ENCODE data around the gene EOMES.
A peak's percentile ranks its signal among the peaks of the same experiment; 100 is the strongest.
"Not testable (repeated sequence)": the region's sequence is repeated elsewhere in the genome, so short reads cannot be mapped to it uniquely, and the experiment has no call there.

Gene EOMES

DNA sequence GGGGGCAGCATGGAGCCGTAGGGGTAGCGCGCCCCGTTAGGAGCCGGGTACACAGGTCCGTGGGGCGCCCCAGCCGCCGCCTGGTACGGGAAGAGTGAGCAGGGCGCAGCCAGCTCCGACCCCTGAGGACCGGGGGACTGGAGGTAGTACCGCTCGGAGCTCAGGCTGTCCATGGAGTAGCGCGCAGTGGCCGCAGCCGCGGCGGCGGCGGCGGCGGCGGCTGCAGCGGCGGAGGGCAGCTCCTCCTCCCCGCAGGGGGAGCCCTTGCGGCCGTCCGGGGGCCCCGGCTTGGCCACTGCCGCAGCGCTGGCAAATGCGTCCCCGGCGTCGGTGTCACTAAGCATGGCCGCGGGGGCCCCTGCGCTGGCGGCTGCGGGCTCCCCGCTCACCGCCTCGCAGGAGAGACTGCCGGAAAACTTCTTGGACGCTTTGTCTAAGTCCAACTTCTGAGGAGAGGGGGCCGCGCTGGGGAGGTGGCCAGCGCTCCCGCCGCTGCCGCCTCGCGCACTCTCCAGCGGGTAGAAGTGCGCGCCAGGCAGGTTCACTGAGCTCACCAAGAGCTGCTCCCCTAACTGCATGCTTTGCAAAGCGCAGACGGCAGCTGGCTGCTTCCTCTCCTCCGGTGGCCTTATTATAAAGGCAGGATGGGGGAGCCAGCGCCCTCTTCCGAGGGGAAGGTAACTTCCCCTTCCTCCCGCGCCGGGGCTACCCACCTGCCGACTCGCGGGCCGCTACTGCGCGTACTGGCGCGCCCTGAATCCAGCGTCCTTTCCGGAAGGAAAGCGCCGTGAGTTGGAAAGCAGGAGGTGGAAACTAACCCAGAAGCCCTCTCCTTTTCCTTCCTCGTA lies at the start of gene EOMES:
TSS of gene EOMES (minus strand) at position 607 of the 848 bp plus-strand sequence. CDS start at position 578, 29 bp downstream.
- peak; percentile 81 for DNase-seq

DNA sequence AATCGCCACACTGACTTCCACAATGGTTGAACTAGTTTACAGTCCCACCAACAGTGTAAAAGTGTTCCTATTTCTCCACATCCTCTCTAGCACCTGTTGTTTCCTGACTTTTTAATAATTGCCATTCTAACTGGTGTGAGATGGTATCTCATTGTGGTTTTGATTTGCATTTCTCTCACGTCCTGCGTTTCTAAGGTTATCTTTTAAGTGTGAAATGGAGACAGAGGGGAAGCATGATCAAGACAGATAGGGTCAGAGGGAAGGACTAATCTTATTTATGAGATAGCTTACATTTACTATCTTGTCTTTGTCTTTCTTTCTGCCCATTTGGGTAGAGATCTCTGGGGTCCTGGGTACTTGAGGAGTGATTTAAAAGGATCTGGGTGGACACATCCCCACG lies 48.3 kb upstream of the EOMES start:
- DNase-seq, result not testable (repeated sequence)

DNA sequence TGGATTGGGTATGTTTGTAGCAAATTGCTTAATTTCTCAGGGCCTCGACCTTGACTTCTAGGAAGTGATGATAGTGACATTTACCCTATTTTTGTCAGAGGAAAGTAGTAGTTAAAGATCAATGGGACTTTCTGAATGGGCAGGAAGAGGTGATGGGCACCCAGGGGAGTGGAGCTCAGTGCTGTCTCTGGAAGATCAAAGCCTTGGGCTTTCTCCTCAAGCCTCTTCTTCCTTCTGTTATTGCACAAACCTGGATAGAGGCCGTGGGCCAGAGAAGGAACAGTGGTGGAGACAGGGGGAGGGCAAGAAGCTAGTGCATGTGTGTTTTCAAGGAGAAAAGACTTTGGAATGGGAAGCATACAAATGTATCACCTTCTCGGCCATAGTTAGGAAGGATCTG lies 44.9 kb upstream of the EOMES start:
- DNase-seq, result no peak

DNA sequence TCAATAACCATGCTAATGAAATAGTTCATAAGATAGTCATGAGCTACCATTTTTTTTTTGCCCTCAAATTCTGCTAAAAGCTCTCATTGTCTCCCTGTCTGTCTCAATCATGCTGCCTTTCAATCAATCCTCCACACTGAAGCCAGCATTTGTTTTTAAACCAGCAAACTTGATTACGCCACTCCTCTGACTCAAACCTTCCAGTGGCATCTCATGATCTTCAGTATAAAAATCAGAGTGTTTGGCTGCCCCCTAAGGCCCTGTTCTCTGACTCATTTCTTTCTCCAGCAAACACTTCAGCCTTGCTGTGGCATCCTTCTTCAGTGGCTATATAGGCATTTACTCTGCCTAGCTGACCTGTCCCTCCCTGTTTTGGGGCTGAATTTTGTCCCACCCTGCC lies 36.0 kb upstream of the EOMES start:
- DNase-seq, result no peak

DNA sequence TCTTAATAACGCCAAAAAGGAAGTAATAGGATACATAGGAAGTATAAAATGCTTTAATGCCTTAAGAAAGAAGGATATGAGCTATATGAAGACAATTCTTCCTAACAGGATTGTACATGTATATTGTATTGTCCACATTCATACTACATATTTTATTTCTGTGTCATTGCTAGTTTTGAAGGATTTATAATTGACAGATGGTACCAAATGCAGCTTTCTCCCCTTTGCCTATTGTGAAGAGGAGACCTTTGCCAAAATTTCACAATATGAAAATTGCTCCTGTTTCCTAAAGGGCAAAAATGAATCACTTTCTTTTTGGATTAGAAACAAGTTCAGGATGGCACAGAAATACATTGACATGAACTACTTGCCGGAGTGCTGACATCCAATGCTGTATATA lies 34.8 kb upstream of the EOMES start:
- no peak for DNase-seq

GRCh38 chr3:27752926-27753325 lies 30.8 kb upstream of the EOMES start:
- DNase-seq, result no peak

GRCh38 chr3:27749643-27750042 lies 27.5 kb upstream of the EOMES start:
- DNase-seq, result no peak

DNA sequence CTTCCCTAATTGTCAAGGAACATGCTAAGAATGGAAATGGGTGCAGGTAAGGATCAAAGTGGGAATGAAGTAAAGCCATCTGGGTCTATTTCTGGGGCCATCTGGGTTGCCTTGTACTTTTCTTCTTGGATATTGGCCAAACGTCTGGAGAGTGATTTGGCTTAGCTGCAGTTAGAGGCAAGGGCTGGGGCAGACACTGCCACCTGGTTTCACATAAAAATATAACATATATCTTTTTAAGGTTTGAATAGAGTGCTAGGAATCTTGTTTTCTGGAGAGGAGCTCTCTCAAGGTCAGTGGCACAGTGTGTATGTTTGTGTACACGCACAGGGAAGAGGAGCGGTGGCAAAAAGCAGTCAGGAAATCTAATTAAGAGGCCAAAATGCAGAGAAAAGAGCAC lies 24.7 kb upstream of the EOMES start:
- no peak for DNase-seq

DNA sequence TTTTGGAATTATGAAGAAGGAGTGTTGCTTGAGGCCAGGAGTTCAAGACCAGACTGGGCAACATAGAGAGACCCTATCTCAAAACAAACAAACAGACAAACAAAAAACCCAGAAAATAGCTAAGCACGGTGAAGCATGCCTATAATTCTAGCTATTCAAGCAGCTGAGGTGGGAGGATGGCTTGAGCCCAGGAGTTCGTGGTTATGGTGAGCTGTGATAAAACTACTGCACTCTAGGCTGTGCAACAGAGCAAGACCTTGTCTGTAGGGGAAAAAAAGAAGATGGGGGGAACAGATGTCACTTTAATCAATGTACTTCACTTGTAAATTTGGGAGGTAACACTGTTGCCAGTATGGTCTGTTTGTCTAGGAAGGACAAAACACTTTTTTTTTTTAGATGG lies 18.7 kb upstream of the EOMES start:
- DNase-seq, result no peak

DNA sequence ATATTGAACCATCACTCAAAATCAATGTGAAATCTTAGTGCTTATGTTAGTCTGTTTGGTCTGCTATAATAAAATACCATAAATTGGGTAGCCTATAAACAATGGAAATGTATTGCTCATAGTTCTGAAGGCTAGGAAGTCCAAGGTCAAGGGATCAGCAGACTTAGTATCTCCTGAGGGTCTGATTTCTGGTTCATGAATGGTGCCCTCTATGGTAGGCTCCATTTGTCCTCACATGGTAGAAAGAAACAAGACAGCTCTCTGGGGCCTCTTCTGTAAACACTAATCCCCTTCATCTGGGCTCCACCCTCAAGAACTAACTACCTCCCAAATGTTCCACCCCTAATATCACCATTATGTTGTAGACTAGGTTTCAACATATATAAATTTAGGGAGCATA lies 15.0 kb upstream of the EOMES start:
- no peak for DNase-seq

DNA sequence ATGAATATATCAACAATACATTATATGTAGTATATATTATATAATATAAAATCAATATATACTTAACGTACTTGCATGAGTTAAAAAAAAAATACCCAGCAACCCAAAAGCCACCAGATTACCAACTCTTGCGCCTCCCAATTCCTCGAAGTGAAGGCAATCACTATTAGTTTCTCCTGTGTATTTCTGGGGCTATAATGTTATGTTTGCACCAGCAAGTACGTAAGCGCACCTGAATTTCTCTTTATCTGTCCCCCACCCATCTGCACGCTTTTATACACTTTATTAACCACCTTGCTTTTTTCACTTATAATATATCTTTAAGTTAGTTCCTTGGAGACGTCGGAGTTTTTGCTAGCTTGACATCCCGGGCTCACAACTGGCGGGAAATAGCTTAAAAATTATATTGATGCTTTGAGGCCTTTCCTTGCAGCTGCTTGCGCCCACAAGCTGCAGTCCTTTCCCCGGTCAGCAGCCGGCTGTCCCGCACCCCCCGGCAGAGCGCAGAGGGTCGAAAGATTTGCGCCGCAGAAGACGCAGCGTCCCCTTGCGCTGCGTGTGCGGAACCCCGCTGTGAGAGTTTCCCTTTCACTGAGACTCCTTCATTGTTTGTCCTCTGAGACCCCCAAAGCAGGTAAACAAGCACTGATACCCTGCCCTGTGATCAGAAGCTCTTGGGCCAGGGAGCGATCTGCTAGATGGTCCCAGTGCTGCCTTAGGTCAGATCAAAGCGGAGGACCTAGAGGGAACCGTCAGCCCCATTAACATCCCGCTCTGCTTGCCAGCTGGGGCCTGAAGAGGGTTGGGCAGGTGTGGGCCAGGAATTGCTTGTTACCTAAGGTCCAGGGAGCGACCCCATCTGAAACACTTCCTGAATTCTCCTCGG lies 8.9 kb upstream of the EOMES start:
- no peak for DNase-seq

DNA sequence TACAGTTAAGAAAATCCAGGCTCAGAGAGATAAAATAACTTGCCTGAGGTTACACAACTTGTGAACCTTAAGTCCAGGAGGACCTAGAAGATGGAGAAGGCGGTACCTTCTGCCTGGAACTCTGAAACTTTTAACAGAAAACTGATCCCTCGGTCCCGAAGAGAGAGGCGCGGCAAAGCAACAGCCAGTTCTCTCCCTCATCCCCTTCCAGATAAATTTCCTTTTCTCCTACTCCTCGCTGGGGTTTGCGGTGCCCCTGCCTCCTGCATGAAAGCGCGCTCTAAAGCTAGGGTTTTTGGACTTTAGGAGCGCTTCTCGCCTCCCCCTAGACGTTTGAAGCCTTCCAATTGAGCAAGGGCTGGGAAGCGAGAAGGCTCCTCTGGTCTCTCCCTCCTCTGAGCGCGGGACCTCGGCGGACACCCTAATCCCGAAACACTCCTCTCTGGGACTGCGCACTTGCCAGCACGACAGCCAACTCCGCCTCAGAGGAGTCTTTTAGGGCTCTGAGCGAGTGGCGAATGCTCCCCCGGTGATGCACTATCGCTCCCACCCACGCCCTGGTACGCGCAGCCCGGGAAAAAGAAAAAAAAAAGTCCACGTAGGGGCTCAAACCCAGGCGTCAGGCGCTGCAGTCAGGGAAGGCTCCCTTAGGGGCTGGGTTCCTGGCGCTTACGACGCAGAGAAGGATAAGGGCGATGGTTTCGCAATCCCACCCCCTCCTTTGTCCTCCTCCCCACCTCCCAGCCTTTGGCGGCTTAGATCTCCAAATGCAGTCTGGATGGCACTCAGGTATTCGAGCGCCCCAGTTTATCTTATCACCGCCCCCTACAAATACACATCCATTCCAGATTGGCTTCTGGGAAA lies 7.9 kb upstream of the EOMES start:
- no peak for DNase-seq

DNA sequence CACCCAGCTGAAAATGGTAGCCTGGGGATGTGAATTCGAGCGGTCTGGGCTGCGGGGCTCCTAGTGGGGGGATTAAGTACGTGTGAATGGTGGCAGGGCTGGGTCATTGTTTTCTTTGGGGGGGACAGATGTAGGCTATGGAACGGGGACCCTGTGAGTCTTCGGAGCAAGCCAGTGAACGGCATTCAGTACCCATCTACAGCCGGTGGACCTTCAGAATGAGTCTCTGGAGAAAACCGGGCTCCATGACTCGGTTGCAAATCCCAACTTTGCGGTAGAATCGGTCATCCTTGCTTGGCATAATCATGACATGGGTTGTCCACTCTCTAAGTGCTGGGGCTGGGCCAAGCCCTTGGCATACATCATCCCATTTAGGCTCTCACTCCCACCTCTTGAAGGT lies 7.2 kb upstream of the EOMES start:
- no peak for DNase-seq

GRCh38 chr3:27728195-27729087 lies 6.3 kb upstream of the EOMES start:
- DNase-seq, result no peak

DNA sequence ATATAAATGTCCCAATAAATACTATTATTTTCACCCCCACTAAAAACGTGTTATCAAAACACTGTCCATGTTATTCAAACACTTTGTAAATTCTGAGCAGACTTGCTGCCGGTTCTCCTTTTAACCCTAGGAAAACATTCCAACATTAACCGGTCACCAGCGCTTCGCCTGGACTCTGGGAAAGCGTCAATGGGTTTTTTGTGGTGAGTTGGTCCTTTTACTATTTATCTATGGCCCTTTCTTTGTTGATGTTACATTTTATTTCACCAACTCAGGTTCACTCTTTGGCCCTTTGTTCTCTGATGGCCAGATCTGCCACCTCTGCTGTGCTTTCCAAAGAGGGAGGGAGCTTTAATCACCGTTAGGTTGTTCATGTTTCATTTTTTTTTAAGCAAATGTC lies 4.1 kb upstream of the EOMES start:
- no peak for DNase-seq

DNA sequence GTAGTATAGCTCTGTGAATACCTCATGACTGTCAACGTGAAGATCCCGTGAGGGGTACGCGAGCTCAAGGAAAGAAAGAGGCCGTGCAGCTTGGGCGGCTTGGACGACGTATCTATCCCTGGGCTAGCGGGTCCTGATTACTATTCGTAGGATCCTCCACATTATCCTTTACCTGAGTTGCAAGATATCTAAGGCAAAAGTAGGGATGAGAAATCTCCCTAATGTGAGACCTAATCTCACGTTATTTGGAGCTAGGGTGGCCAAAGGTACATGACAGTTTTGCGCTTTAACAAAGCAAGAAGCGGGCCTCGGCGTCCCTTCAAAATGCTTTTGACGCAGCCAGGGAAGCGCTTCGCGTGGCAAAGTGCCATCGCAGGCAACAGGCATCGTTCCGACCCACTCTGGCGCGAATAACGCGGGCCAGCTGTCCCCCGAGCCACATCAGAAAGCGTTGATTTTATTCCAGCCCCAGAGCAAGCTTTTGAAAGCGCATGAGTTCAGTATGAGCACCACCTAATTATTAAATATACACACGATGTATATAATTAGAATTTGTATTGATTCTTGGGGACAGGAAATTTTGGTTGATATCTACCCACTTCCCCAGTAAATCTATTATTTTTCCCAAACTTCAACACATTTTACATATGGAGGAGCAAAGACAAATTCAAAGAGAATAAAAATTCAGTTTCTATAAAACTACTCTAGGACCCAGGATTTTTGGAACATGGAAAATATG lies 2.5 kb upstream of the EOMES start:
- DNase-seq, result no peak

GRCh38 chr3:27723815-27724458 lies 1.8 kb upstream of the EOMES start:
- DNase-seq, result no peak

GRCh38 chr3:27723456-27723814 lies 1.3 kb upstream of the EOMES start:
- no peak for DNase-seq

- no peak for DNase-seq
Measured at GRCh38 chr3:27723001-27723445, 900 bp upstream of the EOMES start.

DNA sequence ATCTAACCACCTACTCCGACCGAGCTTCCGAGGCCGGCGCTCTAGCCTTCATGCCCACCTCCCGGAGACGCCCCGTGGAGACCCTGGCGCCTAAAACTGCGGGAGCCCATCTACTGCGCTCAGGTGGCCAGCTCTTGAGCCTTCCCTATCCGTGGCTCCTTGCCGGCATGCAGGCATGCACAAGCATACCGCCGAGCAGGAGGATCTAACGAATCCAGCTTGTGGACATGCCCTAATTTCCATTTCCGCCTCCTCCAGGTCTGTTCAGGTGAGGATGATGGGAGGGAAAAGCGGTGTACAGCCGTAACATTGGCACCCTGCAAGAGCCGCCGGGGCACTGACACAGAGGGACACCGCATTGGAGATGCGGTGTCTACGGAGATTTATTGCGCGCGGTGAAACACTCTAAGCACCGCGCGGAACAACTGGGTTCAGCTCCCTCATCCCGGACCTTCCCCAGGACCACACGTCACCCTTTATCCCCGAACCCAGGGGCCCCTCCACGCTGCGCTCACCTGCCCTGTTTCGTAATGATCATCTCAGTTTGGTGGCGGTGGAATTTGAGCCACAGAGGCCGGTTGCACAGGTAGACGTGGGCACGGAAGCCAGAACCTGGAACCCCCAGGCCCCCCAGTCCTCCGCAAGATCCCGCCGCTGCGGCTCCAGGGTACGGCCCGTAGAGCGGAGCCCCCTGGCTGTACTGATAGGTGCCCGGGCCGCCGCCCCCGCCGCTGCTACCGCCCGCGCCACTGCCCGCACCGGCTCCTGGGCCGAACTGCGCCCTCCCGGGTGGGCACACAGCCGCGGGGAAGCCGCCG lies 1.0 kb downstream of the EOMES start:
- DNase-seq, result no peak
